ENCODE results near the gene ATOH8. TPM values are rescaled to one million over a fixed set of nuclear protein-coding genes. Genes with fewer than 3 reads are reported as not detected.

Gene ATOH8
- total RNA-seq, 1 donor: 1.3 TPM

DNA sequence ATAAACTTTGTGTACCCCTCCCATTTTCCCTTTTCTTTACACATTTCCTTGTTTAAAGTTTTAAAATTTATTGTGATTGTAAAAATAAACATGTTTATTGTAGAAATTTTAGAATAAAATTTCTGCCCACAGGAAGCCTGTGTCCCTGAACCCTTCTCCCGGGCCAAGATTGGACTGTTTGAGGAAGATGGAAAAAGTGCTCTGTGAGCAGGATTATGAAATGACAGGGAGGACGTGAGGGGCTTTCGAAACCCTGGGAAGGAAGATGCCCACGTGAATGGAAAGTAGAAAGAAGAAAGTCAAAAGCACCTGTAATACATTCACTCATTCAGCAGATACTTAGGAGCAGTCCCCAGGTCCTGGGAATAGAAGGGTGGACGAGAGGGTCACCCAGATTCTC is 25.4 kb upstream of the ATOH8 start:
- H3K4me1 ChIP-seq (ENCODE audit: insufficient read depth, low read length): peaks cover 33% of the 10 kb centered on the region
- H3K9me3 ChIP-seq (ENCODE audit: low read depth, low read length): no peaks in the 10 kb centered on the region
- no peak overlapping the region for H3K4me3 ChIP-seq (ENCODE audit: low read length)
- H3K27me3 ChIP-seq (ENCODE audit: insufficient read depth, low read length): no peaks in the 10 kb centered on the region

DNA sequence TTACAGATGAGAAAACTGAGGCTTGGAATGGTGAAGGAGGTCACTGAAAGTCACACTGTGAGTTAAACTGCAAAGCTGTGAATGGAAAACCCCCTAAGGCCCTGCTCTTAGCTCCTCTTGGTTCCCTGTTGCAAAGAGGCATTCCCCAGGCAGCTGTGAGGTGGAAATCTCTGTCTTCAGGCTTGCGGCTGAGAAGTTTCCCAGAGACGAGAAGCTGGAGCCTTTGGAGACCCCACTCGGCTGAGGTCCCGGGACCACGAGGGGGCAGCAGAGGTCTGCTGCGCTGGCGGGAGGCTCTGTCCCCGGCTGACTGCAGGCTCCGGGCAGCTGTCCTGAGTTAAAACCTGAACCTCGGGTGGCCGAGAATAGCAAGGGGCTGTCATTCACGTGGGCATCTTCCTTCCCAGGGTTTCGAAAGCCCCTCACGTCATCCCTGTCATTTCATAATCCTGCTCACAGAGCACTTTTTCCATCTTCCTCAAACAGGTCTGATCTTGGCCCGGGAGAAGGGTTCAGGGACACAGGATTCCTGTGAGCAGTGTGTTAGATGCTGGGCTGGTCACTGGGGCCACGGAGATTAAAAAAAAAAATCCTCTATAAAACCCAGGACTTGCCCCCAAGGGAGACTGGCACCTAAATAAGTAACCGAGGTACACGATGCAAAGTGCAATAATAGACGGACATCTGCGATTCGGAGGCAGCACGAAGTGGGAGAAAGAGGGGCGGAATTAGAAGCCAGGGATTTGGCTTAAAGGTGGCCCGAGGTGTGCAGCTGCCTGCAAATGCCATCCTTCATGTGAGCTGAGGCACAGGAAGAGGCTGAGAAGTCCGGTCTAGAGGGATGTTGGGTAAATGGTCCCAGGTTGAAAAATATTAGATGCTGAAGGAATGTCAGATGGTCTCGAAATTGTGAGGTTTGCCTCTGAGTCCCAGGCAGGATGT is 24.6 kb upstream of the ATOH8 start:
- H3K4me3 ChIP-seq (ENCODE audit: low read length): no peak overlapping the region
- H3K9me3 ChIP-seq (ENCODE audit: low read depth, low read length): no peaks in the 10 kb centered on the region
- no peaks in the 10 kb centered on the region for H3K27me3 ChIP-seq (ENCODE audit: insufficient read depth, low read length)
- H3K4me1 ChIP-seq (ENCODE audit: insufficient read depth, low read length): peaks cover 25% of the 10 kb centered on the region

DNA sequence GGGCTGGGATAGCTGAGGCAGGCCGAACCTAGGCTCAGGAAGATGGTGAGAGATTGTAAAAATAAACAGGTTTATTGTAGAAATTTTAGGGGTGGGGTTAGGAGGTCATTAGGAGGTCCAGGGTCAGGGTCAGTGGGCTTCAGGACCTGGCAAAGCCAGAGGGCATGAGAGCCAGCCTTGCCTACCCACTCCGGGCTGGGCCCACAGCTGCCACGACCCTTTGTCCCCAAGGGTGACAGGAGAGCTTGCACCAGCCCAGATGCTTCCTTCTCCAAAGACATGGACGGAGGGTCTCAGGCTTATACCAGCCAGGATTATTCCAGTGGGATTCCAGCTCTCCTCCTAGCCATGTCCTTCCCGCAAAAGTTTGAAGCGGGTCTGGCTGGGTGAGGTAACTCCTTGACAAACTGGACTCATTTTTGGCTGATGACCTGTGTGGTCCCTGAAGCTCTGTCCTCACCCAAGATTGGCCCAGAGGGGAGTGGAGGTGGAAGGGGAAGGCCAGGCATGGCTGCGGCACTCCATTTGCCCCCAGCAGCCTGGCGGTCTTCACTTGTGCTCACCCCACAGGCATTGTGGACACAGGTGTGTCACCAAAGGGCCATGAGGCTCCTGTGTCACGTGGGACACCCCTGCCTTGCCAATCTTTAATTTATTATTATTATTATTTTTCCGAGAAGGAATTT is 23.8 kb upstream of the ATOH8 start:
- Histone ChIP-seq H3K4me3 (ENCODE audit: low read length) (no peak overlapping the region), H3K4me1 (ENCODE audit: insufficient read depth, low read length) (peaks cover 17% of the 10 kb centered on the region), H3K9me3 (ENCODE audit: low read depth, low read length) (no peaks in the 10 kb centered on the region), H3K27me3 (ENCODE audit: insufficient read depth, low read length) (no peaks in the 10 kb centered on the region)

DNA sequence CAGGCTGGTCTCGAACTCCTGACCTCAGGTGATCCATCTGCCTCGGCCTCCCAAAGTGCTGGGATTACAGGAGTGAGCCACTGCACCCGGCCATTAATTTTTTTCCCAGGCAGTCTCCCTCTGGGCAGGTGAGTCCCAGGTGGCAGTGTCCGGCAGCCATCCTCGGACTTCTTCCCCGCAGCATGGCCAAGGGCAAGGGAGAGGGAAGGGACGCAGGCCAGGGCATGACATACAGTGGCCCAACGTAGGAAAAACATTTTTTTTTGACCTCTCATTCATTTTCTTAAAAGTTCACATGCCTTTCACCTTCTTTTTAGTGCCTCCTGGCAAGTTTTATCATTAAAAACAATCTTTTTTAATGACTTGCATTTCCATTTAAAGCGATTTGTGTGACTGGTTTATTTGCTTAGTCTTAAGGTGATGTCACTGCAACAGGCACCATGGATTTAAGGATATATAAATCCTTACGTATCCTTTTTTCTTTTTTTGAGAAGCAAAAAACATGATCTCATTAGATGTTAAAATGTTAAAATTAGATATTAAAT is 23.0 kb upstream of the ATOH8 start:
- peaks cover 17% of the 10 kb centered on the region for H3K4me1 ChIP-seq (ENCODE audit: insufficient read depth, low read length)
- H3K27me3 ChIP-seq (ENCODE audit: insufficient read depth, low read length): no peaks in the 10 kb centered on the region
- H3K9me3 ChIP-seq (ENCODE audit: low read depth, low read length): no peaks in the 10 kb centered on the region
- H3K4me3 ChIP-seq (ENCODE audit: low read length): no peak overlapping the region

DNA sequence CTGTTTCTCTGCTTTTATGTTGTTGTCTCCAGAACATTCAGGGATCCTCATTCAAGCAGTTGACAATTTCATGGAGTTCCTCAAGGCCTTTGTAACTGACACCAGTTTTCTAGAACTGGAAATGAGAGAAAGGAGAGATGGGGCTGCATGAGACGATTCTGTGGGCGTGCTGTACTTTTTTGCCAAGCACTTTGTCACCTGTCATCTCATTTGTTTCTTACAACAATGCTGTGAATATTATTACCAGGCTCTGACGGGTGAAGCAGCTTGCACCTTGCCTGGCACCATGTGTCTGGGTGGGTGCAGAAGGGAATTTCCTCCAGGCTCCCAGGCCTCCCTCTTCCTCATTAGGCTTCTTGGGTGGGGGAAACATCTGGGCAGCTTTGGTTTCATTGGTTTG is 22.2 kb upstream of the ATOH8 start:
- Histone ChIP-seq H3K9me3 (ENCODE audit: low read depth, low read length) (no peaks in the 10 kb centered on the region), H3K4me1 (ENCODE audit: insufficient read depth, low read length) (peaks cover 17% of the 10 kb centered on the region), H3K4me3 (ENCODE audit: low read length) (no peak overlapping the region), H3K27me3 (ENCODE audit: insufficient read depth, low read length) (no peaks in the 10 kb centered on the region)

DNA sequence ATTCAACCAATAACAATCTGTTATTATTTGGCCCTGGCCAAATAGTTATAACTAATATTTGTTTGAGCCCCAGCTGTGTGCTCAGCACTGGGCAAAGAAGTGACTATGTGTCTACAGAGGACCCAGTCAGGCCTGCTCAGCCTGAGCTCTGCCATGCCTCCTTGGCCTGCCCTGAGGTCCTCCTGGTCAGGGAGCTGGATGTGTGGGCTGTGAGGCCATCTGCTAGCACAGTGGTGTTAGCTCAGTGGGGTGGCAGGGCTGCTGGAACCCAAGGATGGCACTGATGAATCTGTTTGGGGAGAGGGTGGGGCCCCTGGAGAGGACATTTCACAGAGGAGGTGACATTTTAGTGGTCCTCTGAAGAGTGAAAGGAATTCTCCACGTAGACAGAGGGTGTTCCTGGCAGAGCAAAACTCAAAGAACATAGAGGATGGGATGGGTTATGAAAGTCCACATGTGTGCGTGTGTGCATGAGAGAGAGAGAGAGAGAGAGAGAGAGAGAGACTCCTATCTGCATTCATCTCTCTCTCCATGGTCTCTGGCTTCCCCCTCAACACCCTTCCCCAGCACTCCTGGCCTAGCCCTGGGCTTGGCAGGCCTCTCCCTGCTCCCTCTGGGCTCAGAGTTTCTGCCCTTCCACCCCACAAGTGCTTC is 21.2 kb upstream of the ATOH8 start:
- Histone ChIP-seq H3K4me1 (ENCODE audit: insufficient read depth, low read length) (peaks cover 17% of the 10 kb centered on the region), H3K4me3 (ENCODE audit: low read length) (no peak overlapping the region), H3K27me3 (ENCODE audit: insufficient read depth, low read length) (no peaks in the 10 kb centered on the region), H3K9me3 (ENCODE audit: low read depth, low read length) (no peaks in the 10 kb centered on the region)

DNA sequence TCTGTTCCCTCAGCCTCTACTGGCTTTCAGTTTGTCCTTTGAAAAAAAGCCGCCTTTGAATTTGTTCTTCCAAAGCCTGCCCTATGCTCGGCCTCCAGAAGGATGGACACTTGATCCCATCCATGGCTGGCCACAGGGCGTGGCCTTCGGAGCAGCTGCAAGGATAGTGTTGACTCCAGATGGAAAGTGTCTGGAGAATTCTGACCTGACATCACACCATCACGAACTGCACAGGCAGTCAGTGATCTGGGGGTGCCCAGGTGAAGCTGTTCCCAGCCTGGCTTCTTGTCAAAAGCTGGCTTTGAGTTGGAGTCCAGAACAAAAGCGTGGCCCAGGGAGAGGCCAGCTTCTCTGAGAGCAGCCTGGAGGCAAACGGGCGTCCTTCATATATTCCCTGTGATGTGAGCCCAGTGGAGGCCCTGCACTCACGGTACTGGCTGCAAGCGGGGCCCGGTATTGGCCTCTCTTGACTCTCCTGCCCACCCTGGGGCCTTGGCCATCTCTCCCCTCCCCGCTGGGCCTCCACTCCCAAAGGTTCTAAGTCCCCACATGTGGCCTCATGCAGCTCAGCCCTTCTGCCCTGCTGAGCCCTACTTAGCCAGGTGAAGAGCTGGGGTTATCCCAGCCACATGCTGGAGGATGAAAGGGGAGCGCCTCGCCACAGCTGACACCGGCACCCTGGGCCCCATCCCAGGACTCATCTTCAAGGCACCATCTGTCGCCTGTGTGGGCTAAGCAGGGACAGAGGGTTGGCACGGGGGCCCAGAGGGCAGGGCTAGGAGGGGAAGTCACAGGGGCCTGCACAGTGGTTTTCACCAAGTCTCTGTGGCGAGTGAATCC is 20.4 kb upstream of the ATOH8 start:
- Histone ChIP-seq H3K9me3 (ENCODE audit: low read depth, low read length) (no peaks in the 10 kb centered on the region), H3K4me1 (ENCODE audit: insufficient read depth, low read length) (peaks cover 13% of the 10 kb centered on the region), H3K27me3 (ENCODE audit: insufficient read depth, low read length) (no peaks in the 10 kb centered on the region), H3K4me3 (ENCODE audit: low read length) (no peak overlapping the region)

DNA sequence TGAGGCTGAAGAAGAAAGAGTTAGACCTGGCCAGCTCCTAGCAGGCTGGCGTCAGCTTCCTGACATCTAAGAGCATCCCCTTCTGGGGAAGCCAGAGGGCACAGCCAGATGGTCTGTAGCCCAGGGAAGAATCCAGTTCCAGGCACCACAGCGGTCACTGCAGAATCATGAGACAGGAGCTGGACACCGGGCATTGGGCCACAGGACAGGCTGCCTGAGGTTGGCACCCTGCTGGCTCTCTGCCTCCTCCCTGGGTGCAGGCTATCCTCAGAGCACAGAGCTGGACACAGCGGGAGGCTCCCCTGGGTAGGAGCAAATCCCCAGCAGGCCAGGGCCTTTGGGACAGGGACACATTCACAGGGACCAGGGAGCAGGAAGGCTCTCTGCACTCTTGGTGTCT is 19.8 kb upstream of the ATOH8 start:
- Histone ChIP-seq H3K4me3 (ENCODE audit: low read length) (no peak overlapping the region), H3K4me1 (ENCODE audit: insufficient read depth, low read length) (peaks cover 6% of the 10 kb centered on the region), H3K27me3 (ENCODE audit: insufficient read depth, low read length) (no peaks in the 10 kb centered on the region), H3K9me3 (ENCODE audit: low read depth, low read length) (no peaks in the 10 kb centered on the region)

DNA sequence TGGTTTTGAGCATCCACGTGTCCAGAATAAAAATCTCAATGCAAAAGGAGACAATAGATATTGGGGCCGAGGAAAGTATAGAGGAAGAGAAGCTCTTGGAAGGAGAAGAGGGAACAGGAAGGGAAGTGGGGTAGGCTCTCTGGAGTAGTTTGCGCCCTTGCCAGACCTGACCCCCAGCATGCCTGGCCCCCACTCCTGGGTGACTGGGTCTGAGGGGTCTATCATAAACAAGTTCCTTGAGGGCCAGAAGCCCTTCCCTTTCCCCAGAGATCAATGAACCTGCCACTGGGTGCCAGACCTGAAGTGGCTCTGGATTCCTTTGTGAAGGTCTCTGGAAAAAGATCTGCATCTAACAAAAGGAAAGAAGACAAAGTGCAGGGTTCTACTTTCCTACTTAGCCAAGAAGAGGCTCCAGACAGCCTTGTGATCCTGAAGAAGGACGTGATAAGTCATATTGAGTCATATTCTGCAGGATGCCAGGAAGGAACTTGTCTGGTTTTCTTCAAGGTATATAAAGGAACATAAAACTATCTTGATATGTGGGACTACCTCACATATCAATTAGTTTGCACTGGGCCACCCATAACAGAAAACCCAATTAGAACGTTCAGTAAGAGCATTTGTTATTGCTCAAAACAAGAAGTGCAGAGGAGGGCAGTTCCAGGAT is 18.7 kb upstream of the ATOH8 start:
- H3K4me1 ChIP-seq (ENCODE audit: insufficient read depth, low read length): no peaks in the 10 kb centered on the region
- no peaks in the 10 kb centered on the region for H3K27me3 ChIP-seq (ENCODE audit: insufficient read depth, low read length)
- no peaks in the 10 kb centered on the region for H3K9me3 ChIP-seq (ENCODE audit: low read depth, low read length)
- H3K4me3 ChIP-seq (ENCODE audit: low read length): no peak overlapping the region

DNA sequence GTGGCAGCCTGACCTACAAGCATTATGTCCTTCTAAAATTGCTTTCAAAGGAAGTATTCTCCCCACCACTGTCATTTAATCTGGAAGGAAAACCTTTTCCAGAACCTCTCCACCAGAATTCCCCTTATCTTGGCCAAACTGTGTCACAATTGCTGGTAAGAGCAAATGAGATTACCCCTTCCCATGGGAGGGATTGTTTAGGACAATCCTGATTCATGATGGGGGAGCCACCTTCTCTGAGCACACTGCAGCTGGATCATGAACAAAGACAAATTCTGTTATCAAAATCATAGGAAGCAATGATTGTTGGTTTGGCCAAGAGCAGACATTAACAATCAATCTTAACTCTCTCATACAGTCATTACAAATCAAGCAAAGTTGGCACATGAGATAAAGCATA is 18.1 kb upstream of the ATOH8 start:
- Histone ChIP-seq H3K4me3 (ENCODE audit: low read length) (no peak overlapping the region), H3K9me3 (ENCODE audit: low read depth, low read length) (no peaks in the 10 kb centered on the region), H3K27me3 (ENCODE audit: insufficient read depth, low read length) (no peaks in the 10 kb centered on the region), H3K4me1 (ENCODE audit: insufficient read depth, low read length) (no peaks in the 10 kb centered on the region)

DNA sequence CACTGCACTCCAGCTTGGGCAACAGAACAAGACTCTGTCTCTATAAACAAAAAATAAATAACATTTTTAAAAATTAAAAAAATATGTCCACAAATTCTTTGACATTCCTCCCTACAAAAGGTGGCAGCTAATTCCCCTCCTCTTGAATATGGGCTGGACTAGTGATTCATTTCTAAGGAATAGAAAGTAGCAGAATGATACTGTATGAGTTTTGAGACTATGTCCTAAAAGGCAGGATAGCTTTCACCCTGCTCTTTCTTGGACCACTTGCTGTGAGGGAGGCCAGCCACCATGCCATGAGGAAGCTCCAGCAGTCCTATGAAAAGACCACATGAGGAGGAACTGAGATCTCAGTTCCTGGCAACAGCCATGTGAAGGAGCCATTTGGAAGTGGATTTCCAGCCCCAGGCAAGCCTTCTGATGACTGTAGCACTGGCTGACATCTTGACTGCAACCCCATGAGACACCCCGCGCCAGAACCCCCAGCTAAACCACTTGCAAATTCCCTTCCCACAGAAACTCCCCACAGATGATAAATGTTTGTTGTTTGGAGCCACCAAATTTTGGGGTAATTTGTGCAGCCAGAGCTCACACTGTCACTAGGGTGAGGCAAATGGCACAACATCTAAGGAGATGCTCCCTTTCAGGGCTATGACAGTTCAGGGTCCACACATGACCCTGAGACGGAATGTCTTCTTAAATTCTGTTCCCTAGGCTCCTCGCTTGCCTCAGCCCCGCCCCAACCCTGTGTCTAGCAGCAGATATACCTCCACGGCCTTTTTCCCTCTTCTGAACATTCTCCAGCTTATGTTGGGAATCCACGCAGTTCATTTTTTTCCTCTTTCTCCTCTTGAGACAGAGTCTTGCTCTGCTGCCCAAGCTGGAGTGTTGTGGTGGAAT is 17.1 kb upstream of the ATOH8 start:
- Histone ChIP-seq H3K27me3 (ENCODE audit: insufficient read depth, low read length) (no peaks in the 10 kb centered on the region), H3K4me1 (ENCODE audit: insufficient read depth, low read length) (no peaks in the 10 kb centered on the region), H3K9me3 (ENCODE audit: low read depth, low read length) (no peaks in the 10 kb centered on the region), H3K4me3 (ENCODE audit: low read length) (no peak overlapping the region)

DNA sequence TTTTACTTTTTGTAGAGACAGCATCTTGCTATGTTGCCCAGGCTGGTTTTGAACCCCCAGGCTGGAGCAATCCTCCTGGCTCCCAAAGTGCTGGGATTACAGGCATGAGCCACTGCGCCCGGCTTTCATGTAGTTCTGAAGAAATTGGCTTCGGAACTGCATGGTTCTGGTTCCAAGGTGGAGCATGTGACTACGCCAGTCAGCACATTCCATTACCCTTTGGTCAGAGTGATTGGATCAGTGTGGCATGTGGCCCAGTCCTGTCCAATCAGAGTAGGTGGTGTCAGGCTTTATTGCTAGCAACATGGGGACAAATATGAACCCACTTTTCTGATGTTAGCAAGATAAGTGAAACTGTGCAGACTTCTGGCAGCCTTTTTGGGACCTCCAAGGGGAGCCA is 16.3 kb upstream of the ATOH8 start:
- no peak overlapping the region for H3K4me3 ChIP-seq (ENCODE audit: low read length)
- no peaks in the 10 kb centered on the region for H3K4me1 ChIP-seq (ENCODE audit: insufficient read depth, low read length)
- H3K27me3 ChIP-seq (ENCODE audit: insufficient read depth, low read length): no peaks in the 10 kb centered on the region
- no peaks in the 10 kb centered on the region for H3K9me3 ChIP-seq (ENCODE audit: low read depth, low read length)

DNA sequence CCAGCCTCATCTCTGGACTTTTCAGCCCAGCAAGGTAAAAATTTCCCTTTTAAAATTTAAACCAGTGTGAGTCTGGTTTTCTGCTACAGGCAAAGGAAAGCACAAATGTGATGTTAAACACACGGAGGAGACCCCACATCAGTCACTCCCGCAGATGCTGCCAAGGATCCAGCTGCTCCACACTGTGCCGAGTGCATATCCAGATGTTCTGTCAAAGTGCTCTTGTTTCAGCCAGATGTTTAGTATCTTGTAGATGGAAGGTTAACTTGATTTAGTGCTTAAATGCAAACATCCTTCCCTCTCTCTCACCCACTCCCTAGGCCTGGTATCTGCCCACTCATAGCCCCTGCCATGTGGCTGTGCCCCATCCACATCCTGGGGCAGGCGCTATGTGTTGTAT is 15.8 kb upstream of the ATOH8 start:
- H3K4me1 ChIP-seq (ENCODE audit: insufficient read depth, low read length): no peaks in the 10 kb centered on the region

More for the DNA sequence above, 15.8 kb upstream of the ATOH8 start:
- H3K4me3 ChIP-seq (ENCODE audit: low read length): no peak overlapping the region
- H3K9me3 ChIP-seq (ENCODE audit: low read depth, low read length): no peaks in the 10 kb centered on the region
- H3K27me3 ChIP-seq (ENCODE audit: insufficient read depth, low read length): peaks cover 1% of the 10 kb centered on the region
